ENCODE results near the gene CYP19A1.

The CYP19A1 gene

DNA sequence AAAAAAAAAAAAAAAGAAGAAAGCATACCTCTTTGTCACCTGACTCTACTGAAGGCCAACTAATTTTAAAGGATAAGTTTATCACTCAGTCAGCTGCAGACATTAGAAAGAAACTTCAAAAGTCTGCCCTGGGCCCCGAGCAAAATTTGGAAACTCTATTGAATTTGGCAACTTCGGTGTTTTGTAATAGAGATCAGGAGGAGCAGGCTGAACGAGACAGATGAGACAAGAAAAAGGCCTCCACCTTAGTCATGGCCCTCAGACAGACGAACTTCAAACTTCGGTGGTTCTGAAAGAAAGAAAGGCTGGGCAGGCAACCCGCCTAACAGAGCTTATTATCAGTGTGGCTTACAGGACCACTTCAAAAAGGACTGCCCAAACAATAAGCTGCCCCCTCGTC, 21.6 kb upstream of the CYP19A1 start:
- FAIRE-seq (no peak), DNase-seq (ENCODE audit: low spot score) (no peak)

- DNase-seq (ENCODE audit: low spot score): no peak
- FAIRE-seq: no peak
These were observed 18.6 kb upstream of the CYP19A1 start for GRCh38 chr15:51356983-51357382.

DNA sequence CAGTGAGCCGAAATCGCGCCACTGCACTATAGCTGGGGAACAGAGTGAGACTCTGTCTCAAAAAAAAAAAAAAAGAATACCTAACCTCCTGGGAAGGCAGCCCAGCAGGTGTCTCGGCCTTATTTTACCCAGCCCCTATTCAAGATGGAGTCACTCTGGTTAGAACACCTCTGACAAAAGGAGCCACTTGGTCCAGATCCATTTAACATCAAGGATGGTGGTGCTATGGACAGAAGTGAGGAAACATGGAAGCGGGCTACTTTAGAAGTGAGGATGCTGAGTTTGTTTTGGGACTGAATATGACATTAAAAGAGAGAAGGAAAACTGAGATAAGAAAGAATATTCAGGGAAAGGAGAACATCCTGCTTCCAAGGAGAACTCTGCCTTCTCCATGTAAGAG, 17.8 kb upstream of the CYP19A1 start:
- no peak for DNase-seq (ENCODE audit: low spot score)
- FAIRE-seq: no peak

- no peak for DNase-seq (ENCODE audit: low spot score)
These were observed 16.7 kb upstream of the CYP19A1 start for GRCh38 chr15:51355096-51355495.

GRCh38 chr15:51353976-51354375, 15.6 kb upstream of the CYP19A1 start:
- FAIRE-seq: no peak
- no peak for DNase-seq (ENCODE audit: low spot score)

More at GRCh38 chr15:51355096-51355495, 16.7 kb upstream of the CYP19A1 start:
- no peak for FAIRE-seq

DNA sequence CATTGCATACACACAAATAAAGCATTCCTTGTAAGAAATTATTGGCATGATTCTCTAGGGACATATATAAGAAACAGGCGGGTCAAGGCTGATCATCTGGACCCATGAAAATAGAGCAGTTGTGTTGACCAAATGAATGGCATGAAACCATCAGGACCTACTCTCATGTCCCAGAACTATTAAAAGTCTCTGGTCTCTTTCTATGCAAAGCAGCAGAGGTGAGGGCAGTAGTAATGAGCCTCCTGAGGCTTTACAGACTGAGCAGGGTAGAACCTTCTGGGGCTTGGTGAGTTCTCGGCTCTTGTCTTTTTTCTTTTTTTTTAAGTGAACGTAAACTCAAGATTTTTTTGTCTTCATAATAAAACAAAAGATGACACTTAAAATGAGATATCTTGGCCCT, 12.3 kb upstream of the CYP19A1 start:
- DNase-seq (ENCODE audit: low spot score) (no peak), FAIRE-seq (no peak)

GRCh38 chr15:51349156-51349844, 10.9 kb upstream of the CYP19A1 start:
- DNase-seq (ENCODE audit: low spot score): no peak
- no peak for FAIRE-seq

DNA sequence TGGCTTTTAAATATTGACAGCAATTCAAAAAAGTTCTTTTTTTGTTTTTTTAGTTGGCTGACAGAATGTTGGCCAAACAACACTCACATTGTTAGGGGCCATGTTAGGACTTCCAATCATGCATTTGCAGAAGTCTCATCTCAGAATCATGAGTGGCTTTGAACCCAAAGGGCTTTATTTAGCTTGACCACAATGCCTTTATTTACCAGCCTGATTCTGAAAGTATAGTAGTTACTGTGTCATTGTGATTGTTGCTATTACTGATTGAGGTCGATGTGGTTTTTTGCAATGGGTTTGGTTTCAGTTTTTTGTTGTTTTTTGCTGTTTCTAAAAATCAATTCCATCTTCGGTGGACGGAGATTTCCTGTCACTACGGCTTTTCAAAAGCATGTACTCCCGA, 10.3 kb upstream of the CYP19A1 start:
- no peak for DNase-seq (ENCODE audit: low spot score)

DNA sequence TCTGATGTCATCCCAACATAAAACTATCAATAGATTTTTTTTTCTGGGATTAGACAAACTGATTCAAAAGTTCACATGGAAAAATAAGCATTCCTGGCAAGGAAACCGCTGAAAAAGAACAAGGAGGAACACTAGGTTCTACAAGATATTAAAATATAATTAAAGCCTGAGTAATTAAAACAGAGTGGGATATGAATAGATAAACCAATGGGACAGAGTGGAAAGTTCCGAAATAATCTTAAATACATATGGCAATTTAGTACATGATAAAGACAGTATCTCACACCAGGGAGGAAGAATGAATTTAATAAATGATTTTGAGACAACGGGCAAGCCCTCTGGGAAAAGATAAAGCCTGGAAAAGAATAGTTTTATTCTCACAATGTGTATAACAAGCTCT, 7.7 kb upstream of the CYP19A1 start:
- DNase-seq (ENCODE audit: low spot score) (no peak), FAIRE-seq (no peak)

More for the DNA sequence above, 10.3 kb upstream of the CYP19A1 start:
- no peak for FAIRE-seq

DNA sequence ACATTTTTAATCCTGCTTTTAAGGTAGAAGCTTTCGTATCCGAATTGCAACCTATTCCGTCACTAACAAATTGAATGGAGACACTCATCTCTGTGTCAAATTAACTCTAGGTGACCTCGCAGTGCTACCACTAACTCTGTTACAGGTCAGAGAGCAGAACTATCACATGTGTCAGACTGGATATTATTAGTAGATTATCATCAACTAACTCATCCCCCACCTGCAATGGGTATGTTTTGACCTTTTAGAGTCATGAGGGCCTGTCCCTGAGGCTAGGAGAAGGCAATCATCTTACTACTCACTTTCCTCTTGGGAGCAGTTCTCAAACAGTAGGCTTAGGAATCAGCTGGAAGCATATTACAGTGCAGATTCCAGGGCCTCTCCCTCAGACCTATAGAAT, 5.1 kb upstream of the CYP19A1 start:
- no peak for FAIRE-seq

DNA sequence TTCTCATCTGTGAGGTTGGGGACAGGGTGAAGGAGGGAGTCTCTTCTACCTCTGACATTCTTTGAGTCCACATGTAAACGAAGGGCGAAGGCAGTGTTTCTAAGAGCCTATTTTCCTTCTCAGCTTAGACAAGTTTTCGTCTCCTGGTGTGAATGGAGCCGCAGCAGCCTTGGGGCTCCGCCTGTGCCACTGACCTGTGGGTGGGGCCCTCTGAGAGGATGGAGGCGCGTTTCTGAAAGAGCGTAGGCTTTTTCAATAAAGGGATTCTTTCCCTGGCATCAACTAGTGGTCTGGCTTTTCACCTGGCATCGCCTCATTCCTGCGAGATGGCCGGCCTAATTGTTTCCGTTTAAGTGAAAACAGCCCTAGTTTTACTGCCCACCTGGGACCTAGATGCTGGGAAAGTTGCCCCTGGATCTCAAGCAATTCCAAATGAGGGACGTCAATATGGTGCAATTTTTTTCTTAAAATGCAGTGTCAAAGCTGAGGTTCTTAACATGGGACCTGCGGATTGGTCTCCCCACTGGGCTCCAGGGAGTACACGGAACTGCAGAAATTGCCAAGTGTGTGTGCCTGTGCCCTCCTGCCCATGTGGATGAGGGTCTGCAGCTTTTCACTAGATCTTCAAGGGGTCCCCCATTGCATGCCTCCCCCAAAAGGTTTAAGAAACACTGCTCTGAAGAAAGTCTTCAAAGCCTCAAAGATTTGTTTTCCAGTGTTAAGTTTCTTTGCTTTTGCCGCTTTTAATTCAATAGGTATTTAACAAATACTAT, 4.0 kb upstream of the CYP19A1 start:
- FAIRE-seq: no peak
- DNase-seq (ENCODE audit: low spot score): no peak

More for the DNA sequence above, 5.1 kb upstream of the CYP19A1 start:
- DNase-seq (ENCODE audit: low spot score): no peak

GRCh38 chr15:51341366-51342226, 3.2 kb upstream of the CYP19A1 start, which contains the start of gene GLDN:
Gene GLDN, plus strand, starts transcription at chr15:51341655. Its CDS starts 30 bp downstream, at chr15:51341685.
- FAIRE-seq (no peak), DNase-seq (ENCODE audit: low spot score) (no peak)

- FAIRE-seq (no peak), DNase-seq (ENCODE audit: low spot score) (no peak)
These were observed 2.6 kb downstream of the CYP19A1 start for GRCh38 chr15:51335538-51336410.

GRCh38 chr15:51335087-51335486, 3.3 kb downstream of the CYP19A1 start:
- no peak for FAIRE-seq
- no peak for DNase-seq (ENCODE audit: low spot score)

- DNase-seq (ENCODE audit: low spot score) (no peak), FAIRE-seq (no peak)
These were observed 4.4 kb downstream of the CYP19A1 start for GRCh38 chr15:51334011-51334451.

DNA sequence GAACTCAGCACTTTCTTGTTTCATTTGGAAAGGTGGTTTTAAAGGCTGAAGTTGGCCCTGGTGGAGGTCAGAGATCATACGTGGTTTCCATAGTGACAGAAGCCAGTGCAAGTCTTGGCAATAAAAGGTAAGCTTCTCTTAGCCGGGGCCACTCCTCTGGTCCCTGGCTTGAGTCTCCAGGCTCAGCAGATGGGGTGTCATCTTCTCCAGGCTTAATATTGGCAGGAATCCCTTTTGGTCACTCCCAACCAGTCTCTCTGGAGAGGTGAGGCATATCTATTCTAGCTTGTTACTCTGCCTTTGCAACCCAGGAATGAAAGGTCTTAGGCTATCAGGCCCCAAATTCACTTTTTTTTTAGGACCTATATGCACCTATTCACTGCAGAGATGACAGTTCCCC, 4.8 kb downstream of the CYP19A1 start:
- FAIRE-seq (no peak), DNase-seq (ENCODE audit: low spot score) (no peak)

DNA sequence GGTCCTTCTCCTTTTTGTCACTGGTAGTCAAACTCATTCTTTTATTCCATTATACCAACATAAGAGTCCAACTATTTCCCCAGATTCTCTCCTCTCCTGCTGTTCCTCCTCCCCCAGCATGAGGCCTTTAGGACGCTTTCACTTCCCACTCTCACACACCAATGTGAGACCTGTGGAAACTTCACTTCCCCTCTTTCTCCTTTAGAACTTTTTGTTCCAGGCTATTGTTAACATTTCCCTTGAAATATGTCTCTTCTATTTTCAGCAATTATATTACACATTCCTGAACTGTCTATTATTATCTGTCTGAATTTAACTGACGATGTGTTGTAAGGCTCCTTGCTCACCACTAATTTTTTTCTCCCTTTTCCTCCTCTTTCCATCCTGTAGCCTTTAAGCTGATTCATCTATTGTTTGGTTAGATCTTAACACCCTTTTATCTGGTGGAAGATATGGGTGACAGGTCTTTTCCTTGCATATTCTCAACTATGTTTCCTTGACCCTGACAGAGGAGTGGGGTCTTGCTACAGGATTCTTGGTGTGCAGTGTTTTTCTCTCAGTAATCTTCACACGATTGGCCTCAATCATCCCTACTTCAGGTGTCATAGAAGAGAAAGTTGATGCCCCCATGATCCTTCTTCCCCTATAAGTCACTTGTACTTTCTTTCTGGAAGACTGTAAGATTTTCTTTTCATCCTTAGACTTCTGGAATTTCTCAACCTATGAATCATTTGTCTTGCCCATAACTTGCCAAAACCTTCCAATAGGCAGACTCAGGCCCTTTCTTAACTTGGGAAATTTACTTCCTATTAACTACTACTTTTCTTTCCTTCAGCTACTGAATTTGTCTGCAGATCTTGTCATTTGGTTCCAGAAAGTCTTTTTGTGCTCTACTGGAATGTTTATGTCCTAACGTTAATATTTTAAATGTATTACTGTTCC, 5.9 kb downstream of the CYP19A1 start:
- no peak for FAIRE-seq
- no peak for DNase-seq (ENCODE audit: low spot score)

DNA sequence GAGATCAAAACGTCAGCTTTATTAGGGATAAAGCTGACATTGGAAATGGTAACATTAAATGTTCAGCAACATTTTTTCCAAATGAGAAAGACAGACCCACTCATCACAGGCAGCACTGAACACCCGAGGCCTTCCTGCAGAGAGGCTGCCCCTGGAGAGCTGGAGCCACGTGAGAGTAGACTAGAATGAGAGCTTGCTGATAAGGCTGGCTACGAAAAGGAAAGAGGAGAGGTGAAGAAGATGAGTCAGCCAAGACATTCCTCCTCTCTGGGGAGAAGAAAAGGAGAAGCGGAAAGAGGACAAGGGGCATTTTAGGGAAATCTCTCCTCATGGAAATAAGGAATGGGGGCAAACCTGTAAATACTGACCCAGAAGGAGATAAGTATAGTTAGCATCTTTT, 7.3 kb downstream of the CYP19A1 start:
- FAIRE-seq: no peak
- DNase-seq (ENCODE audit: low spot score): no peak

GRCh38 chr15:51328926-51329325, 9.5 kb downstream of the CYP19A1 start:
- no peak for FAIRE-seq
- no peak for DNase-seq (ENCODE audit: low spot score)

GRCh38 chr15:51327081-51327480, 11.3 kb downstream of the CYP19A1 start:
- FAIRE-seq (no peak), DNase-seq (ENCODE audit: low spot score) (no peak)
